HG03095 (cell line): ENCODE measurements around the gene ABCA13.

Experiments
- ATAC-seq: cut with Tn5 transposase; IDR thresholded peaks from one replicate; pipeline ENCODE4 v1.9.1; 2021; ENCODE audit warnings: moderate library complexity; ENCODE audit not compliant: unreplicated experiment

ABCA13 gene

DNA sequence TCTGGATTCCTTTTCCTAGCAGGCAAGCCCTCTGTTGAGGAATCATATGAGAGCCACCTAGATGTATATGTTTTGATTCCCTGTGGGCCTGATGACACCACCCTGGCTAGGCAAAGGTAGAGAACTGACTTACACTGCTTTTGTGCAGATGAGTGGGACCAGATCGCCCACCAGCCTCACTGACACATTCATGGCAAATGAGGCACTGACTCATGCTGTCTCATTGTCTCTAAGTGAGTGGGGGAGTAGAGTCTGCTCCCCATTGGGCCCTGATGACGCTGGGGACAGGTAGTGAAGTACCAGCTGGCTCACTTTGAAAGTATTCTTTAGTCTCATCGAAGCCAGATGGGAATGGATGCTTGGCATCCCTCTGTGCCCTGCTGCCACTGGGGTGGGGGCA, 326.3 kb downstream of the ABCA13 start:
- no peak for ATAC-seq

DNA sequence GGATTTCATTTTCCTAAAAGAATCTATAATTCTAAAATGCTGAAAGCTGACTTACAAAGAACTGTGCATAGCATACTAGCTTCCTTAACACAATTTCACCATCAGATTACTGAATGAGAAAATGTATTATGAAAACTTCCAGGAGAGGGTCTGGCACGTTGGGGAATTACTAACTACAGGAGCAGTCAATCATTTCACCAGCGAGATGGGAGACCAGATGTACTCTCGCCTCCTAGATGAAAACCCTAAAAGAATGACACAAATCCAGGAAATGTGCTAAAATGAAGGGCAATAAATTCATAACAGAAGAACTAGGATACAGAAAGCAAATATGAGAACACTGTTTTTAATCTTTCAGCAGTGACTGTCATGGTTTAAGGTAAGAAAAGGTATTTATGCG, 330.8 kb downstream of the ABCA13 start:
- ATAC-seq = no peak

GRCh38 chr7:48505051-48505450, 333.8 kb downstream of the ABCA13 start:
- ATAC-seq = no peak

DNA sequence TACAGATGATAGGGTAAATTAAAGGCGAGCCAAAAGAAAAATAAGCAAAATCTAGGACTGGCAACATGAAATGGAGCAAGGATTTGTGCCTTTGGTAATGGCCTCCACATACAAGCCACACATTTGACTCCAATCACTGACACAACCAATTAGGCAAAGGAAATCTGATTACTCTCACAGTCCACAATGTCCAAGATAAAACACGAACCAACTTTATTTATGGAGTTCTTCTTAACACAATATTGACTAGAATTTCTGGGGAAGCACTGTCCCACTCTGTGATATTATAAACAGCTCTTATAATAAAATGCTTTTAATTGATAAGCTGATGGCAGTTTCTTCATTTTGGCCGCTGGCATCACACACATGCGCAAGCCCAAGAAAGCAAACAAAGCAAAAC, 334.2 kb downstream of the ABCA13 start:
- ATAC-seq = no peak

DNA sequence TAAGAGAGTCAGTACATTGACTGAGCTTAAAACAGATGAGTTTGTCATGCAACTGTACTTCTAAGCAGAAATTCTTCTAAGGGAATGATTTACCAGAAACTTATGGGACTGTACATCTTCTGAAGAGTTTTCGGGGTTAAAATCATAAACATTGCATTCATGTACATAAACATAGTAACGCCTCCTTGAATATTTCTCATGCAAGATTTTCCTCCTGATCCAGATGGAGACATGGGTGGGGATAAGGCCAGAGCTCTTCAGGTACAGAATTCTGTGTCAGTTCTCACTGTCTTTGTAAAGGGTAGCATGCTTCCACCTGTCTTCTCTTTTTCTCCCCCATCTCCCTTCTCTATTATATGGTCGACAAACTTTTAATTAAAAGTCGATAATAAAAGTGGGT, 335.3 kb downstream of the ABCA13 start:
- ATAC-seq = no peak

- ATAC-seq = no peak
These were observed 339.8 kb downstream of the ABCA13 start for GRCh38 chr7:48511080-48511479.

- no peak for ATAC-seq
These were observed 341.6 kb downstream of the ABCA13 start for GRCh38 chr7:48512892-48513291.

DNA sequence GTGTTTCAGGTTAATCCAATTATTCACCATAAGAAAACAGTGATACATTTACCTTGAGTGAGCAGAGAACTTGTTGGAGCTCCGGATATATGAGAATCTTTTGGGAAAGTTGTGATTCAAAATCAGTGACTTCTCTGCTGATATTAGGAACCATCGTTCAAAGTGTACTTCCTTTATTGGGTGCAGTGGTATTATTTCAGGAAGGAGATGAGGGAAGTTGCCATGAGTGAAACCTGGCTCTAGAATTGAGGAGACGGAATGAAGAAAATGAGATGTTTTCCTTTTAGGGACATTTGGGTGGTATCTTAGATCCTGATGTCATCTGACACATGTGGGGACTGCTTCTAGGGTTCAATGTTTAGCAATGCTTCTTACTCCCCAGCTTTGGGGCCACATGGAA, 343.9 kb downstream of the ABCA13 start:
- no peak for ATAC-seq

DNA sequence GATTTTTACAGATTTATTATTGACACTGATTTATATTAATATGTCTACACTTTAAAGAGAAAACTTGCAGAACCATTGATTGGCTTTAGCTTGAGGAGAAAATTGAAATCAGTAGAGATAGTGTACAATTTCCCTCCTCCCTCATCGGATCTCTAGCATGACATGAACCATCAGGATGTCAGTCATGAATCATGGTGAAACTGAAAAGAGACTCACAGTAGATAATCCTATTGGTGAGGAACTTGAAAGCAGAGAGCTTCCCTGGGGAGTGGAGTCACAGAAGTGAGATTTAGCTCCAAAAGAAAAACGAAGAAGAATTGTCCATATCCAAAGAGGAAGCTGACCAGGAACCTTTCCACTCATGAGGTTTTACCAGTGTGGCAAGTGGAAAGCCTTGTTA, 346.8 kb downstream of the ABCA13 start:
- ATAC-seq = no peak

DNA sequence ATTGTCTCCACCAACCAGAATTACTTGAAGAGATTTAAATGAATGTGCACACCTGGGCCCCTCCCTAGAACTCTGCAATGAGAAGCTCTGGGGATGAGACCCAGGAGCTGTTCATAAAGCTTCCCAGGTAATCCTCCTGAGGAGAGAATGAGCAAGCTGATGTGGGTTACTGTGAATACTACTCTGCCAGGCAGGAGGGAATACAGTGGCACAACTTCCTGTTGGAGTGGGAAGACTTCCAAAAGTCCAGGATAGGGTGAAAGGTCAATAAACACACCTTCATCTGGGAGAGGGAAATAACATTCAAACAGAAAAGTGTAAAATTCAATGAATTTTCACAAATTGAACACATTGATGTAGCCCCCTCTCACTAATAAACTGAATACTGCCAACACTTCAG, 351.4 kb downstream of the ABCA13 start:
- ATAC-seq = no peak

- ATAC-seq = no peak
These were observed 354.8 kb downstream of the ABCA13 start for GRCh38 chr7:48525736-48526732.

- no peak for ATAC-seq
These were observed 357.4 kb downstream of the ABCA13 start for GRCh38 chr7:48528646-48529045.

GRCh38 chr7:48537561-48537960, 366.3 kb downstream of the ABCA13 start:
- ATAC-seq = no peak

DNA sequence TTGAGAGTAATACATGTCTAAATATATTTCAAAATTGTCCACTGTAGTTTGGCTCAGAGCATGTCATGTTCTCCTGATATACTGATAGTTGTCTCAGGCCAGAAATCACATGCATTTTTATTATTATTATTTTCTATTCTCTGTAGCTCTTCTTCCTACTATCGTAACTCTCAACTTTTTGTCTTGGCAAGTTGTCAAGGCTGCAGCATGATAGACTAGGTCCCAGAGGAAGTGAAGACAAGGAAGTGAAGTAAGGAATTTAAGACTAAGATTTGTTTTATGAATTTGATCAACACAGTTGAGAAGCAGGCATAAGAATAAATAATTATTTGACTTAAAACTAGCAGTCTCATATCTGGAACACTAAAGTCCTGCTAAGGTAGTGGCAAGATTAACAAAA, 369.5 kb downstream of the ABCA13 start:
- no peak for ATAC-seq

DNA sequence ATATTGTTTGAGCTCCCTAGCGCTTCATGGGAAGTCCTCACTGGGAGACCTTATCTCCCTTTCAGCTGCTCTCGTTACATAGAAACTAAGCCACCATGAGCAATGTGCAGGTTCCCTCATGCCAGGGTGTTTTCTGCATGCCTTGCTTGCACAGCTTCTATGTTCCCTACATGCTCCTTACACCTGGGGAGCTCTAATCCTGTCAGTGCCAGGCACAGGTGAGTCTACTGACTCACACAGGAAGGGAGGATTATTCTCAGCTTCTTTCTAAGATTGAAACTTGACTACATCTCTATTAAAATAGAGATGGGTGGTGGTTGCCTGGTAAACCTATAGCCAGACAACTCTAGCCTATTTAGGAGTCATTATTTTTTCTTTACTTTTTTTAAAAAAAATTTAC, 377.4 kb downstream of the ABCA13 start:
- ATAC-seq = no peak

DNA sequence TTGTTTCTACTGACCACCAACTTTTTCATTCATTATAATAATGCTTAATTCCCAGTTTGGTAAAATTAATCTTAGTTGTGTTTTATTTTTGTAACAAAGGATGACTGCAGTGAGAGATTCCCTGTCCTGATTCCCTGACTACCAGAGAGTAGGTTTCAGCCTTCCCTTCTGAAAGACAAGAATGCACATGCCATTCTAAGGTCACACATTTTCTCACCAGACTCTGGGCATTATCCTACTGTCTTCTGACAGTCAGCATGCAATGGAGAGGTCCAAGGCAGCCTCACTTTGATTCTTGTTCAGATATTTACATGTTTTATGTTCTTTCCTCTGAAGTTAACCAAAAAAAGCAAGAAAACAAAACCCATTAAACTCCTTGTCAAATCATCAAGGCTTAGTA, 380.4 kb downstream of the ABCA13 start:
- ATAC-seq = no peak

DNA sequence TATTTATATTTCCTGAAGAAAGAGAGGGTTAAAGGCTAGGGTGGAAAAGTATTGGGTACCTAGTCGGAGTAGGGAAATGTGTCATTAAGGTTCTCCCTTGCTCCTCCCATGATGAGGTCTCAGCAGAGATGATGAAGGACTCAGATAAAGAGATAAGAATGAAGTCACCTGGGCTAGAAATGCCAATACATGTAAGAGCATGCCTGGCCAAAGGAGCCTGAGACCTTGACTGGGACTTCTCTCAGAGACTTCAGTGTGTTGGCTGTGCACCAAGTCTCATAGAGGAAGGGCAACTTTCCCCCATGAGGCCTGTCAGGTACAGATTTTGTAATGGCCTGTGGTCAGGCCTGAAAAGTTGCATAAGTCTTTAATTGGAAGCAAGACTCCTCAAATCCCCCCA, 392.1 kb downstream of the ABCA13 start:
- ATAC-seq = no peak

DNA sequence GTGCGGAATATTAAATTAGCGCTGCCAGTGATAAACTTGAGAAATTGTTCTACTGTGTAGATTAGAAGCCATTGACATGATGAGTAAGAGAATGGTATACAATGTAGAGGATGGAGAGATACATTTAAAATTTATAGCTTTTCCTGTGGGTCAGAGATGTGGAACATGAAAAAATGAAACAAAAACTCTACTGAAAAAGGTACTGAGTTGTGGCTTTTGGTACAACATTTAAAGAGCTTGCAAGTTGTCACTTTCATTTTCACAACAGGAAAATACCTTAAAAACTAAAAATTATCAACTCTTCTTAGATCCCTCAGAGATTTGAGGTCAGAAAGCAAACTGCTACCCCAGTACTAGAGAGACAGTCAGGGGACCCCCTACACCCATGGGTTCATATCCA, 404.3 kb downstream of the ABCA13 start:
- ATAC-seq = no peak

GRCh38 chr7:48587475-48587874, 416.2 kb downstream of the ABCA13 start:
- ATAC-seq = no peak

- no peak for ATAC-seq
These were observed 423.1 kb downstream of the ABCA13 start for GRCh38 chr7:48594349-48594748.

GRCh38 chr7:48595756-48596155, 424.5 kb downstream of the ABCA13 start:
- ATAC-seq = no peak

- ATAC-seq = no peak
These were observed 439.4 kb downstream of the ABCA13 start for GRCh38 chr7:48610705-48611104.

GRCh38 chr7:48611993-48612392, 440.7 kb downstream of the ABCA13 start:
- ATAC-seq = no peak
